Activated naive CD4-positive, alpha-beta T cell treated with anti-CD3 and anti-CD28 coated beads, Interleukin-2, amount 10 ng/mL, durations not matched to agents 7 days and 5 days (primary cell): Measurements from ENCODE around the gene FBXW11.
"Not testable (repeated sequence)": the region's sequence is repeated elsewhere in the genome, so short reads cannot be mapped to it uniquely, and the experiment has no call there.

Source experiments
- CTCF ChIA-PET: fragments of 350-600 bp; sonication (Branson Sonifier 250); formaldehyde crosslinking; loops from one replicate; lab custom pipeline; 2021; ENCODE audit warnings: antibody characterized with exemption; lab: Charles Lee
- DNase-seq: peaks from one replicate; pipeline ENCODE4 v3.0.0-alpha.2; 2020
- H3K27ac Mint-ChIP-seq: one replicate; pipeline ENCODE4 v1.8.0; 2021; ENCODE audit warnings: mild to moderate bottlenecking, moderate library complexity, mixed read lengths
- H3K27me3 Mint-ChIP-seq: one replicate; pipeline ENCODE4 v1.8.0; 2021; ENCODE audit warnings: mild to moderate bottlenecking, mixed read lengths
- H3K36me3 Mint-ChIP-seq: one replicate; pipeline ENCODE4 v1.8.0; 2021; ENCODE audit warnings: mixed read lengths
- H3K4me1 Mint-ChIP-seq: one replicate; pipeline ENCODE4 v1.8.0; 2021; ENCODE audit warnings: mixed read lengths
- H3K4me3 Mint-ChIP-seq: one replicate; pipeline ENCODE4 v1.8.0; 2021; ENCODE audit warnings: mild to moderate bottlenecking, moderate library complexity, mixed read lengths
- H3K9me3 Mint-ChIP-seq: one replicate; pipeline ENCODE4 v1.8.0; 2021; ENCODE audit warnings: mixed read lengths

The FBXW11 gene

GRCh38 chr5:171989946-171990712, 16.3 kb downstream of the FBXW11 start:
- CTCF ChIA-PET, result interaction anchor here (1.0 to 1.3 kb wide), 2 partner anchors 13 to 78 kb away, joined by 3 to 4 read pairs; no protein-coding TSS in a partner anchor

GRCh38 chr5:171989276-171989675, 17.2 kb downstream of the FBXW11 start:
- H3K36me3 Mint-ChIP-seq, result peaks cover 35% of the 10 kb centered on the region
- DNase-seq, result no peak
- H3K4me3 Mint-ChIP-seq, result no peak overlapping the region
- peaks cover 26% of the 10 kb centered on the region for H3K4me1 Mint-ChIP-seq
- no peaks in the 10 kb centered on the region for H3K27me3 Mint-ChIP-seq
- H3K9me3 Mint-ChIP-seq, result peaks cover 3% of the 10 kb centered on the region
- CTCF ChIA-PET, result interaction anchor here (1.0 kb wide), 1 partner anchor 12 kb away, joined by 3 read pairs; no protein-coding TSS in a partner anchor
- H3K27ac Mint-ChIP-seq, result no peak overlapping the region

More at GRCh38 chr5:171989946-171990712, 16.3 kb downstream of the FBXW11 start:
- H3K27ac Mint-ChIP-seq, result no peak overlapping the region
- H3K27me3 Mint-ChIP-seq, result no peaks in the 10 kb centered on the region
- no peak overlapping the region for H3K4me3 Mint-ChIP-seq
- H3K4me1 Mint-ChIP-seq, result peaks cover 21% of the 10 kb centered on the region
- no peak for DNase-seq
- H3K9me3 Mint-ChIP-seq, result peaks cover under 1% of the 10 kb centered on the region
- peaks cover 36% of the 10 kb centered on the region for H3K36me3 Mint-ChIP-seq

DNA sequence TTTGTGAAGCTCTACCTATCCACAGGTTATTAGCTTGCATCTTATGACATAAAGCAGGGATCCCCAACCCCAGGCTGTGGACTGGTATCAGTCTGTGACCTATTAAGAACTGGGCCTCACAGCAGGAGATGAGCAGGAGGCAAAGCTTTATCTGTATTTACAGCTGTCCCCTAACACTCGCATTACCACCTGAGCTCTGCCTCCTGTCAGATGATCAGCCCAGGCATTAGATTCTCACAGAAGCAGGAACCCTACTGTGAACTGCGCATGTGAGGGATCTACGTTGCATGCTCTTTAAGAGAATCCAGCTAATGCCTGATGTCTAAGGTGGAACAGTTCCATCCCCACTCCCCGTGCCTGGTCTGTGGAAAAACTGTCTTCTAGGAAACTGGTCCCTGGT, 19.7 kb downstream of the FBXW11 start:
- CTCF ChIA-PET, result interaction anchor here (0.6 to 1.0 kb wide), 2 partner anchors 27 to 74 kb away, joined by 3 read pairs; no protein-coding TSS in a partner anchor
- peaks cover 4% of the 10 kb centered on the region for H3K9me3 Mint-ChIP-seq
- H3K27ac Mint-ChIP-seq, result no peak overlapping the region
- DNase-seq, result no peak
- no peaks in the 10 kb centered on the region for H3K27me3 Mint-ChIP-seq
- no peak overlapping the region for H3K4me3 Mint-ChIP-seq
- H3K4me1 Mint-ChIP-seq, result peaks cover 27% of the 10 kb centered on the region
- peaks cover 30% of the 10 kb centered on the region for H3K36me3 Mint-ChIP-seq

DNA sequence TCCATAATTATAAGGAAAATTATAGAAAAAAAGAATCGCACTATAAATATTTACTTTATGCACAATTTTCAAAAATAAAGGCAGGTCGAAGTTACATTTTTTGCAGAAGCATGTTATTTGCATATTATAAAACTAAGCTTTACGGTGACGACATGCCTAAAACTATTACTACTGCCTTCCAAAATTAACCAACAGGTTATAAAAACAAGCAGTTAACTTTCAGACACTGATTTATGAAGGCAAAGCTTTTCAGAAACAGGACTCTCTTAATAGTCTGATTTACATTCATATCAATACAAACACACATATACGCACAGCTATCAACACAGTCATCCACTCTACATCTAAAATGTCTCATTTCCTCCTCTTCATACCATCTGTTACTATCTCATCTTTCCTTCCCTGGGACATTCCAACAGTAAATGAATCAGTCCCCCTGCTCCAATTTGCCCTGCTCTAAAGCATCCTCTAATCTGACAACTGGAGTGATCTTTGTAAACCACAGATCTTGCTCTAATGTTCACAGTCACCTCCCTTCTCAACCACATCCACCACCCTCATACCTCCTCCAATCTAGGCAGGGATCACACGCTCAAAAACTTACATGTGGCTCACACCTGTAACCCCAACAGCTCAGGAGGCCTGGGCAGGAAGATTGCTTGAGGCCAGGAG, 21.6 kb downstream of the FBXW11 start:
- H3K4me1 Mint-ChIP-seq, result peaks cover 26% of the 10 kb centered on the region
- peak overlapping the region; percentile 1 for H3K27ac Mint-ChIP-seq
- CTCF ChIA-PET, result interaction anchor here (0.7 to 2.0 kb wide), 3 partner anchors 11 to 385 kb away, joined by 3 to 8 read pairs (median 3); no protein-coding TSS in a partner anchor
- H3K4me3 Mint-ChIP-seq, result no peak overlapping the region
- peak; percentile 52 for DNase-seq
- no peaks in the 10 kb centered on the region for H3K27me3 Mint-ChIP-seq
- peaks cover 38% of the 10 kb centered on the region for H3K36me3 Mint-ChIP-seq
- peaks cover 15% of the 10 kb centered on the region for H3K9me3 Mint-ChIP-seq

DNA sequence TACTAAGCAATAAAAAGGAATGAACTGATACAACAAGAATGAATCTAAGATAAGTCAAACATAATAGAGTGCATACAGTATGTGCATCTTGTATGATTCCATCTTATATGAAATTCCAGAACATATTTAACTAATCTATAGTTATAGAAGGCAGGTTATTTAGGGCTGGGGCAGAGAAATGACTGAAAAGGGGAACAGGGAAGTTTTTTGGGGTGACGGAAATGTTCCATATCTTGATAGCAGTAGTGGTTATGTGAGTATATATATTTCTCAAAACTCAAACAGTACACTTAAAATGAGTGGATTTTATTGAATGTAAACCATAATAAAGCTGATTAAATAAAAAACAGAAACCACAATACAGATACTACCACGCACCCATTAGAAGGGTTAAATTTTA, 24.6 kb downstream of the FBXW11 start:
- Mint-ChIP-seq H3K27me3 (no peaks in the 10 kb centered on the region), H3K9me3 (peaks cover 30% of the 10 kb centered on the region), H3K27ac (no peak overlapping the region), H3K4me3 (no peak overlapping the region), H3K36me3 (peaks cover 38% of the 10 kb centered on the region), H3K4me1 (peaks cover 10% of the 10 kb centered on the region)
- CTCF ChIA-PET, result no interaction called here
- DNase-seq, result no peak

- CTCF ChIA-PET, result no interaction called here
- H3K27ac Mint-ChIP-seq, result no peak overlapping the region
- peaks cover 7% of the 10 kb centered on the region for H3K4me1 Mint-ChIP-seq
Measured at GRCh38 chr5:171980792-171981191, 25.6 kb downstream of the FBXW11 start.

GRCh38 chr5:171979606-171980005, 26.8 kb downstream of the FBXW11 start:
- Mint-ChIP-seq H3K27me3 (no peaks in the 10 kb centered on the region), H3K36me3 (peaks cover 34% of the 10 kb centered on the region), H3K27ac (no peak overlapping the region), H3K4me3 (no peak overlapping the region), H3K9me3 (peaks cover 27% of the 10 kb centered on the region), H3K4me1 (peaks cover 10% of the 10 kb centered on the region)
- DNase-seq, result no peak
- CTCF ChIA-PET, result no interaction called here

More at GRCh38 chr5:171980792-171981191, 25.6 kb downstream of the FBXW11 start:
- Mint-ChIP-seq H3K36me3 (peaks cover 35% of the 10 kb centered on the region), H3K4me3 (no peak overlapping the region), H3K27me3 (no peaks in the 10 kb centered on the region), H3K9me3 (peaks cover 30% of the 10 kb centered on the region)
- DNase-seq, result no peak

GRCh38 chr5:171978519-171978918, 27.9 kb downstream of the FBXW11 start:
- Mint-ChIP-seq H3K9me3 (peaks cover 27% of the 10 kb centered on the region), H3K27me3 (no peaks in the 10 kb centered on the region), H3K4me1 (peaks cover 8% of the 10 kb centered on the region), H3K4me3 (no peak overlapping the region), H3K36me3 (peaks cover 34% of the 10 kb centered on the region), H3K27ac (no peak overlapping the region)
- CTCF ChIA-PET, result interaction anchor here (0.7 kb wide), 1 partner anchor 11 kb away, joined by 3 read pairs; no protein-coding TSS in a partner anchor
- no peak for DNase-seq

DNA sequence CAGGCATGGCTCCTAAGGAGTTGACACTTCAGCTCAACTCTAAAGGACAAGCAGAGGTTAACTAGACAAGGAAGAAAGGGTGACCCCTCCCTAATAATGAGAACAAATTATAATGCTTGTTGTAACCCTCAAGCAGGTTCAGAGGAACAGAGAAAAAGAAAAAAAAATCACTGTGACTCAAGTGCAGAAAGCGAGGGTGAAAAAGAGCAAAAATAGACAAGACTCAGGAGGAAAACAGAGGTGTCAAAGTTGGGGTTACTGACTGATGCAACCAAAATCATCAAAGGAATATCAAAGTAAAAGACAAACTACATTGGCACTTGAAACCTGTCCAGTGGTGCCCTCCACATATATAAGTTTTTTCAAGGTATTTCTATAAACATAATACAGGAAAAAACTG, 28.4 kb downstream of the FBXW11 start:
- Mint-ChIP-seq H3K4me3 (no peak overlapping the region), H3K4me1 (peaks cover 8% of the 10 kb centered on the region), H3K9me3 (peaks cover 27% of the 10 kb centered on the region), H3K36me3 (peaks cover 34% of the 10 kb centered on the region), H3K27ac (no peak overlapping the region), H3K27me3 (no peaks in the 10 kb centered on the region)
- CTCF ChIA-PET, result interaction anchor here (0.7 to 1.1 kb wide), 2 partner anchors 11 to 26 kb away, joined by 3 read pairs; no protein-coding TSS in a partner anchor
- no peak for DNase-seq

DNA sequence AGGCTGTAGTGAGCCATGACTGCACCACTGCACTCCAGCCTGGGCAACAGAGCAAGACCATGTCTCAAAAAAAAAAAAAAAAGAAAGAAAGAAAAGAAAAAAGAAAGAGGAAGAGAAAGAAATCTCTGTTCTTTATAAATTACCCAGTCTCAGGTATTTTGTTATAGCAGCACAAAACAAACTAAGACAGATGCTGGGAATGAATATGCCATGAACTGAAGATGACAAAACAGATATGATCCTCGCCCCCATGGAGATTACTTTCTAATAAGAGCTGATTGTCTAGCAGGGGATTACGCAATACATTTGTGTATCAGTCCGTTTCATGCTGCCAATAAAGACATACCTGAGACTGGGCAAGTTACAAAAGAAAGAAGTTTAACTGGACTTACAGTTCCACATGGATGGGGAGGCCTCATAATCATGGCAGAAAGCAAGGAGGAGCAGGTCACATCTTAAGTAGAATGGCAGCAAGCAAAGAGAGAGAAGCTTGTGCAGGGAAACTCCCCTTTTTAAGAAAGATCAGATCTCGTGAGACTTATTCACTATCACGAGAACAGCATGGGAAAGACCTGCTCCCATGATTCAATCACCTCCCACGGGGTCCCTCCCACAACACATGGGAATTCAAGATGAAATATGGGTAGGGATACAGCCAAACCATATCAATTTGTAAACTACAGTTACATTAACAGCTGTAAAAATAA, 29.0 kb downstream of the FBXW11 start:
- not testable (repeated sequence) for DNase-seq, H3K4me1 Mint-ChIP-seq, H3K27ac Mint-ChIP-seq, H3K27me3 Mint-ChIP-seq, H3K4me3 Mint-ChIP-seq
- Mint-ChIP-seq H3K36me3 (peaks cover 34% of the 10 kb centered on the region), H3K9me3 (peaks cover 27% of the 10 kb centered on the region)
- CTCF ChIA-PET, result interaction anchor here (0.7 to 1.1 kb wide), 2 partner anchors 12 to 26 kb away, joined by 3 read pairs; no protein-coding TSS in a partner anchor

GRCh38 chr5:171975877-171976667, 30.4 kb downstream of the FBXW11 start:
- no peak for DNase-seq
- H3K9me3 Mint-ChIP-seq, result peaks cover 21% of the 10 kb centered on the region
- H3K4me3 Mint-ChIP-seq, result no peak overlapping the region
- no peaks in the 10 kb centered on the region for H3K27me3 Mint-ChIP-seq
- no peak overlapping the region for H3K27ac Mint-ChIP-seq
- CTCF ChIA-PET, result no interaction called here
- peaks cover 8% of the 10 kb centered on the region for H3K4me1 Mint-ChIP-seq
- peaks cover 29% of the 10 kb centered on the region for H3K36me3 Mint-ChIP-seq

DNA sequence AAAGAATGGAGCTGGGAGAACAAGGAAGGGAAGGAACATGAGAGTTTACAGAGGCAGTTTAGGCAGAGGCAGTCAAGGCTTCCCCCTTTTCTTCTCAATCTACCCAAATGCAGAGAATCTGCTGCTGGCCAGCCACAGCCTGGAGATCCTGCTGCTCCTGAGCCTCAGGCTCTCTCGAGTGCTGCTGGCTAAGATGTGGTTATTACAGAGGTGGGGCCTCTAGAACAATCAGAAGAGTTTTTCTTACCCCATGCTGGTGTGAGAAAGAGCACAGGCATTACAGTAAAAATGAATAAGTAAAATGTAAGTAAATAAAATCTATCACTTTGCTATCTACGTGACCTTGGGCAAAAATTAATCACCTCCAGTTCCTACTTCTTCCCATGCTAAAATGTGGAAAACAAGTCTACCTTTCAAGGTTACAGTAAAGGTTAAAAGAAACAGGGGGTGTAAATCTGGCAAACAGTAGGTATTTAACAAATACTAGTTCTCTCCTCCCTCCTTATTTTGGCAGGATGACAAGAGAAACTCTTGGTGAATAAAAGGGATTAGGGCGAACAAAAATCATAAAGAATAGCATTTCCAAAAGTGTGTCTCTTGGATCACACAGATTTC, 31.1 kb downstream of the FBXW11 start:
- H3K27ac Mint-ChIP-seq, result no peak overlapping the region
- H3K36me3 Mint-ChIP-seq, result peaks cover 31% of the 10 kb centered on the region
- DNase-seq, result no peak
- peaks cover 16% of the 10 kb centered on the region for H3K9me3 Mint-ChIP-seq
- CTCF ChIA-PET, result no interaction called here
- H3K4me3 Mint-ChIP-seq, result no peak overlapping the region
- peaks cover 8% of the 10 kb centered on the region for H3K4me1 Mint-ChIP-seq
- H3K27me3 Mint-ChIP-seq, result no peaks in the 10 kb centered on the region

GRCh38 chr5:171970826-171971225, 35.6 kb downstream of the FBXW11 start:
- H3K36me3 Mint-ChIP-seq, result peaks cover 23% of the 10 kb centered on the region
- CTCF ChIA-PET, result no interaction called here
- H3K27me3 Mint-ChIP-seq, result no peaks in the 10 kb centered on the region
- peaks cover 26% of the 10 kb centered on the region for H3K4me1 Mint-ChIP-seq
- peaks cover 4% of the 10 kb centered on the region for H3K9me3 Mint-ChIP-seq
- no peak overlapping the region for H3K27ac Mint-ChIP-seq
- no peak overlapping the region for H3K4me3 Mint-ChIP-seq
- DNase-seq, result no peak
